8988T (cell line): ENCODE results near the gene STX2.
"Not testable (repeated sequence)": the region's sequence is repeated elsewhere in the genome, so short reads cannot be mapped to it uniquely, and the experiment has no call there.

Experiments
- DNase-seq: peaks from one replicate; pipeline ENCODE4 v3.0.0; 2011

The STX2 gene

DNA sequence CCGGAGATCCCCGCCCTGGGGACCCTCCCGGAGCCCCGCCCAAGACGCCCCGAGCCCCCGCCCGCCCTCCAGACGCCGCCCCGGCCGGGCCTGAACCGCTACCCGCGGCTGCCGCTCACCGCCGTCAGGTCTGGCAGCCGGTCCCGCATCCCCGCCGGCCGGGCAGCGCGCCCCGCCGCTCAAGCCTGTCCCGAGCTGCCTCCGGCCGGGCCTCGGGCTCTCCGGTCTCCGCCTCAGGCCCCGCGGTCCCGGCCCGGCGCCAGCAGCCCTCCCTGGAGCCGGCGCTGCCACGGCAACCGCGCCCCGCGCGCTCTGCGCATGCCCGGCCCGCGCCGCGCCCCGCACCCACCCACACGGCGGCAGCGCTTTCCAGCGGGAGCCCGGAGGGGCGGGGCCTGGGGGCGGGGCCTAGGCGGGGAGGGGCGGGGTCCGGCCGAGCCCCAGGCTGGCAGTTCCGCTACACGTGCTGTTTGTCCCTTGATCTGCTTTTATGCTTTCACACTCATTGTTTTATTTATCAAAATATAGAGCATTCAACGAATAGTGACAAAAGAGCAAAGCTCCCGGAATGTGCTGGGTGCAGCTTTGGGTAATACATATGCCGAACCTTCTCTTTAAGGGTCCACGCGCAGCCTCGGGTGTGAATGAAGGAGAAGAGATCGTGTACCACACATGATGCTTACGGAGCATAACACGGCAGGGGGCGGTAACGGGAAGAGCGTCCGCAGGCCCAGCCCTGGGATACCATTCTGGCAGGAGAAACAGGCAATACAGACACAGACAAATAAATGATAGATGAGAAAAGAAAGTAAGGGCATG lies at the start of gene STX2:
STX2 (minus strand) TSS at position 300 of the 819 bp plus-strand sequence; CDS start at position 149, 151 bp downstream.
- peak; percentile 86 for DNase-seq

DNA sequence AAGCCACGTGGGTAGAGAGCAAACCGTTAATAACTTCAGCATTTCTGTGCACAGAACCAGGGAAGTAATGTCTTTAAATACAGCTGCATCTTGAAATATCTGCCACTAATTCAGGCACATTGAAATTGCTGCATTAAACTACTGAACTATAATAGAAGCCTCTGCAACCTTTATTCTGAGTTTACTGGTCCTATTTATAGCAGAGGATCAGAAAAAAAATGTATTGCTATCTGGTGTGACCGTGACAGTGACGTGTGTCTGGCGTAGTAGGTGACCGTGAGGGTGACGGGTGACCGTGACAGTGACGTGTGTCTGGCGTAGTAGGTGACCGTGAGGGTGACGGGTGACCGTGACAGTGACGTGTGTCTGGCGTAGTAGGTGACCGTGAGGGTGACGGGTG lies 48.1 kb upstream of the STX2 start:
- not testable (repeated sequence) for DNase-seq

DNA sequence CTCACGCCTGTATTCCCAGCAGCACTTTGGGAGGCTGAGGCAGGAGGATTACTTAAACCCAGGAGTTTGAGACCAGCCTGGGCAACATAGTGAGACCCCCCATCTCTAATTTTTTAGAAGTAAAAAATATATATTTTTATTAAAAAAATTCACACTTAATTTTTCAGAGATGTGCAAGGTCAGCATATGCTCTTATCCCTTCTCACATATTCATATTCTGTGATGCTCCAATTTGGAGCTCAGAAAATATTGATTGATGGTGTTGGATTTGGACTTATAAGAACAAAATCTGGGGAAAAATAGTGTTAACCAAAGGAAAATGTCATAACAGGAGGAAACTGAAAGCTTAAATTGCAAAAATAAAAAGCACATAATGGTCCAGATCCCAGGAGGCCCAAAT lies 42.5 kb upstream of the STX2 start:
- DNase-seq = no peak

GRCh38 chr12:130881046-130881445 lies 42.0 kb upstream of the STX2 start:
- no peak for DNase-seq

DNA sequence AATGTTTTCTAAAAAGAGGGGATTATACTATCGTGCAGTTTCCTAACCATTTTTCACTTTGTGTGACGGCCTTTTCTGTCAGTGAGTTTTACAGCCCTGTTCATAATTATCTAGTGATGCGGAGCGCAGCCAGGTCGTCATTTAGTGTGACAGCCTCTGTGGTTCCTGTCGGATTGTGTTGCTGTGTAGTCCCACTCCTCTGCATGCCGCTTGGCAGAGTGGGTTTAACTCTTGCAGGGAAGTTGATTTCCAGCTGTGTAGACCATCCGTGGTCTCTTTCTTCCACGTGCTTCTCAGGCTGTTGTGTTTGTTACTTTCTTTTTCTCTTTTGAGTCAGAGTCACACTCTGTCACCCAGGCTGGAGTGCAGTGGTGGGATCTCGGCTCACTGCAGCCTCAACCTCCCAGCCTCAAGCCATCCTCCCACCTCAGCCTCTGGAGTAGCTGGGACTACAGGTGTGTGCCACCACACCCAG lies 41.4 kb upstream of the STX2 start:
- DNase-seq = no peak

GRCh38 chr12:130879781-130880389 lies 40.8 kb upstream of the STX2 start:
- DNase-seq = peak; percentile 13

DNA sequence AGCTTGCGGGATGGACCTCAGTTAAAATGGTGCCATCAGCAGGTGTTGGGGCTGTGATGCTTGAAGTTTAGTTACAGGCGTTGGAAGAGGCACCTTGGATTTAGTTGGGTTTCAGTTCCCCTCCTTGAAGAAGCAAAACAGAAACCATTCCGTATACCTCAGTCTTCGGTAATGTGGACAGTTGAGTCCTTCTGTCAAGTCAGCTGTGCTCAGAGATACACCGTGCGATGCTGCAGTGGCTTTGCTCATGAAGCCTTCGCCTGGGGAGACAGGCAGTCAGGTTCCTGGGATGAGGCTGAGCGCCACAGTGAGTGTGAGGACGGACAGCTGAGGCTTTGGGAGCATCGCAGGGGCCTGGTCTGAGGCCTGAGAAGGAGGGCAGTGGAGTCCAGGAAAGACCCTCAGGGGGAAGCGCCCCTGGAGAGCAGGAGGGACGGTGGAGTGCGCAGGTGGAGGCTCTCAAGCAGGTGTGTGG lies 40.2 kb upstream of the STX2 start:
- DNase-seq = no peak

DNA sequence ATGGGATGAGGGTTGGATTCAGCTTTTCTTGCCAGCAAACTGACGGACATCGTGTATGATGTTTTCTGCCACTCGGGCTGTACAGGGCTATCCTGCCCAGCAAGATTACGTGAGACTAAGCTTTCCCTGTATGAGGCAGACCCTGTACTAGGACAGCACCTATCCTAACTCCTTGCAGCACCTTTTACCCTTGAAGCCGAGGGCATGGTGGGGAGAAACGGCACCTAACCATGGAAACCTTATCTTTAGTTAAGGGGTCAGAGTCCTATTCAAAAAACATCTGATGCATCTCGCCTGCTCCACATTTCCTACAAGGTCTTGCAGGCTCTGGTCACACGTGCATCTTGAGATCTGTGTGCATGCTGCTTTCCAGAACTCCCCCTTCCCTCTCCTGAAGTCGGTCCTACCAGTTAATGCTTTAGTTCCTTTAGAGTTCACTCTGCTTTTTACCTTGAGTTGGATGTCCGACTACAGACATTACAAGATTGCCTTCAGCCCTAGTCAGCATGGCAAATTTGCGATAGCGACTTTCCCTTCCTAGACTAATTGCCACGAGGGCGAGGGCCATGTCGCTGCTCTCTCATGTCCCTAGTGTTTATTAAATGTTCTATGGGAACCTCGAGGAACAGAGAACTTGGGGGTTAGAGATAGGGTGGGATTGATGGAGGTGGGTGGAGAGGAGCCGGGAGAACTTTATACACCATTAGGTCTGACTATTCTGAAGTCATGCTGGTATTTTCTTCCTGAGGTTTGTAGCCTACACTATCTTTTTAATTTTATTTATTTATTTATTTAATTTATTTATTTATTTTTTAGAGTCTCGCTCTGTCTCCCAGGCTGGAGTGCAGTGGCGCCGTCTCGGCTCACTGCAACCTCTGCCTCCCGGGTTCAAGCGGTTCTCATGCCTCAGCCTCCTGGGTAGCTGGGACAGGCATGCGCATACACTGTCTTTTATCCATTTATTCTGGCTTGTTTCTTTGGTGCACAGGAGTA lies 39.4 kb upstream of the STX2 start:
- no peak for DNase-seq

DNA sequence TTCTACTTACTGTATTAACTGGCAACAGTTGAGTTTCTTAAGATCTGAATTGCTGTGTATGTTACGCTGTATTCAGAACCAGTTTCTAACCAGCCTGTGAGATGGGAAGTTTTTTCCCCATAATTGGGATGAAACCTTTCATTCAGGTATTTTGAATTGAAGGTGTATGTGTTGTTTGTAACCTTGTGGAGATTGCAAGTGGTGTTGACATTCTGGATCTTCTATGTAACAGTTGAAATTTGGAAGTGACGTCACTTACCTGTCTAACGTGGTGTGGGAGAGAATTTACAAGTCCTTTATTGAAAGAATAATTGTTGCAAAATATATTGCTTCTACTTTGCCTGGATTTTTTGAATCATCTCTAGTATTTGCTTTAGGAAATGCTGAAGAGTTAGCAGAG lies 38.3 kb upstream of the STX2 start:
- DNase-seq = no peak

DNA sequence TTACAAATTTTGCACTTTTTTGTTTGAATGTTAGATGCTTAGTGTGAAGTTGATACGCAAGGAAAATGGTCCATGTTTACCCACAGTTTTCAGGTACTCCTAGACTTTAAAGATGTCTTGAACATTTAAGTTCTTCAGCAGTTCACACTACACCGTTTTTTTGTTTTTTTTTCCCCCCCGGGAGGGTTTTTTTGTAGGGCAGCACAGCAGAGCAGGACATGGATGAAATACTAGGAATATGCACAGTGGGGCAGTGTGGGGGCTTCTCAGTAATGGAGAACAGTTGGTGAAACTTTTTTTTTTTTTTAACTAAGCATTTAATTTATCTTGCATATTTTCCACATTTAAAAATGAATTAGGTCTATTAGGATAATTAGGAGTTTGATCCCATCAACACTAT lies 37.7 kb upstream of the STX2 start:
- DNase-seq = no peak

DNA sequence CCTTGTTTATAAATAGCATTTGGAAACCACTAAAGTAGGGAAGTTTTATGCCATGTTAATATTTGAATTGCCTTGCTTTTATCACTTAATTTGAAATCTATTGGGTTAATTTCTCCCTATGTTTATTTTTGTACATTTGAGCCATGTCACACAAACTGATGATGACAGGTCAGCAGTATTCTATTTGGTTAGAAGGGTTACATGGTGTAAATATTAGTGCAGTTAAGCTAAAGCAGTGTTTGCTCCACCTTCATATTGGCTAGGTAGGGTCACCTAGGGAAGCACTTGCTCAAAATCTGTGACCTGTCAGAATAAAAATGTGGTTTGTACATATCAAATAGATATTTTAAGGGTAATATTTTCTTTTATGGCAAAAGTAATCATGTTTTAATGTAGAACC lies 37.2 kb upstream of the STX2 start:
- DNase-seq = no peak

DNA sequence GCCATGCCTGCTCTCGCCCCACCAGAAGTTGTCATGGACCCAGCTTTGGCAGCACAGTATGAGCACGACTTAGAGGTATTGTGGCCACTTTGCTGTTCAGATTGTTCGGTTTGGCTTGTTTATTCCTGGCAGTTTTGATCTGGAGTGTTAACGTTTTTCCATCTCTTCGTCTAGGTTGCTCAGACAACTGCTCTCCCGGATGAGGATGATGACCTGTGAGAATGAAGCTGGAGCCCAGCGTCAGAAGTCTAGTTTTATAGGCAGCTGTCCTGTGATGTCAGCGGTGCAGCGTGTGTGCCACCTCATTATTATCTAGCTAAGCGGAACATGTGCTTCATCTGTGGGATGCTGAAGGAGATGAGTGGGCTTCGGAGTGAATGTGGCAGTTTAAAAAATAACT lies 36.7 kb upstream of the STX2 start:
- not testable (repeated sequence) for DNase-seq

DNA sequence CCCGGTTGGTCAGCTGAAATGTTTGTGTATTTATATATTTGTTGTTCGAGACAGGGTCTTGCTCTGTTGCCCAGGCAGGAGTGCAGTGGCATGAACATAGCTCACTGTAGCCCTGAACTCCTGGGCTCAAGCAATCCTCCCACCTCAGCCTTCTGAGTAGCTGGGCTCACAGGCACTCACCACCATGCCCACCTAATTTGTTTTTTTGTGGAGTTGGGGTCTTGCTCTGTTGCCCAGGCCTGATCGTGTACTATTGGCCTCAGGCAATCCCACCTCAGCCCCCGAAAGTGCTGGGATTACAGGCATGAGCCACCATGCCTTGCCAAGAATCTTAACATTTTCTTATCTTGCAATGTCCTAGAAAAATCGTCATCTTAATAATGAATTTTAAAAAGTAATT lies 36.1 kb upstream of the STX2 start:
- no peak for DNase-seq

DNA sequence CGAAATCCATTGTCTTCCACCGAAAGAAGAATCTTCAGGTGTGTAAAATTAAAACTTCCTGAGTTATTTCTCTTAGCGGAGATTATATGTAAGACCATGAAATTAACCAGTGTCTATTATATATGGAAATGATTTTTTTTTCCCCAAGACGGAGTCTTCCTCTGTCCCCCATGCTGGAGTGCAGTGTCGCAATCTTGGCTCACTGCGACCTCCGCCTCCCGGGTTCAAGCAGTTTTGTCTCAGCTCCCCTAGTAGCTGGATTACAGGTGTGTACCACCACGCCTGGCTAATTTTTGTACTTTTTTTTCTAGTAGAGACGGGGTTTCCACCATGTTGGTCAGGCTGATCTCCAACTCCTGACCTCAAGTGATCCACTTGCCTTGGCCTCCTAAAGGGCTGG lies 35.6 kb upstream of the STX2 start:
- no peak for DNase-seq

GRCh38 chr12:130873825-130874224 lies 34.8 kb upstream of the STX2 start:
- no peak for DNase-seq

DNA sequence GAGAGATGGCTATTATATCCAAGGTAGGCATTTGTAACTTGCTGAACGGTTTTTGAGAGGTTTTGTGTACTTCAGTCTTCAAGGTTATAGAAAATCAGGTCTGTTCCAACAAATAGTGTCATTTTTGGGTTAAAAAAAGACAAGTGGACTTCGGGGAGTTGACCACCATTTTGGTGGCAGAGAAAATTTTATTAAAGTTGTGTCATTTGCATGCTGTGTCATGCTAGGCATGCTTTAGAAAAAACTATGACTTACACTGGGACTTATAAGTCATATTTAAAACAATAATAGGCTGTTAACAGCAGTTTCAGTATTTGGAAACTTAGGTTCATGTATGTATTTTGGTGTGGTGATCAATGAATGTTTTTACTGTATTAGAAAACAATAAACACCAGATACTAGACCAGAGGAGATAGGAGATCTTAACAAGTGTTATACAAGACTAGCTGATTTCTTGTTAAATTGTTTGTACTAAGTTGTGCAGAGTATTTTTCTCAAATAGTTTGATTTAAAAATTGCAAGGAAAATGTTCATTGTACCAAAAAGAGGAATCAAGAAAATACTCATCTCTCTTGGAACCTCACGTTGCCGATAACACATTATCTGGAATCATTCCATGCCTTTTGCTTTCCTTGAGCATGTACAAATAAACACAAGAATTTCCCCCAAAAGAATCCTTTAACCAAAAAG lies 34.2 kb upstream of the STX2 start:
- DNase-seq = no peak

DNA sequence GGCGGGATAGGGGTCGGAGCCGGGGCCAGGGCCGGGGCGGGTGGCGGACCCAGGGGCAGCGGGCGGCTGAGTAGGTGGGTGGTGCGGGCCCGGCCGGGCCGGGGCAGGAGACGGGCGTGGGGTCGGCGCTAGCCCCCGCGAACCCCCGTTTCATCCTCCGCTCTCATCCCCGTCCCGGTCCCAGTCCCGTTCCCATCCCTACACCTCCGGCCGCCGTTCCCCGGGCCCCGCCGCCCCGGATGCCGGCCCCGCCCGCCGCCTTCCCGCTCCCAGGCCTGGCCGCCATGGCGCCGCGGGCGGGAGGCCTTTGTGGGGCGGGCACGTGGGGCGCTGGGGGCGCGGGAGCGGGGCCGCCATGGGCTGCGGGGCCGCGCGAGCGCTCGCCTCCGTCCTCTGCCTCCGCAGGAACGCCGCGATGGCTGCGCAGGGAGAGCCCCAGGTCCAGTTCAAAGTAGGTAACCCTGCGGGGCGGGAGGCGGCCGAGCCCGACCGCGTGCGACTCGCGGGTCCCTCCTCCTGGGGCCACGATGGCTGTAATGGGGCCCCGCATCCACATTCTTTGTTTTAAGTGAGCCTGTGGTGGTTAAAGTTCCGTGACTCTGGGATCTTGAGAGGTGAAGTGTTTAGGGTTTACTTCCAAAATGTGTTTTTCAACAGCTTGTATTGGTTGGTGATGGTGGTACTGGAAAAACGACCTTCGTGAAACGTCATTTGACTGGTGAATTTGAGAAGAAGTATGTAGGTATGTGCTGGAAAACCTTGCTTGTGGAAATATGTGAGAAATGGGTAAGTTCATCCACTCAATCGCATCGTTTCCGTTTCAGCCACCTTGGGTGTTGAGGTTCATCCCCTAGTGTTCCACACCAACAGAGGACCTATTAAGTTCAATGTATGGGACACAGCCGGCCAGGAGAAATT lies 33.4 kb upstream of the STX2 start:
- DNase-seq = no peak

- DNase-seq = peak; percentile 98
Measured at GRCh38 chr12:130871286-130872178, 32.5 kb upstream of the STX2 start, which contains the start of gene RAN. RAN (plus strand) TSS chr12:130872066; CDS start chr12:130872594, 528 bp downstream.

GRCh38 chr12:130870442-130871285 lies 31.6 kb upstream of the STX2 start:
- peak; percentile 89 for DNase-seq
